A549 (cell line): Measurements from ENCODE around the gene CFAP46.

Experiments
- BHLHE40 ChIP-seq: IDR thresholded peaks from 2 replicates; pipeline ENCODE4 v1.6.1; 2012; ENCODE audit warnings: low read depth, low read length, inconsistent platforms
- CEBPB ChIP-seq, 2 experiments: fragments of >200 bp in 1 of 2; sonication (Bioruptor Twin) in 1 of 2; formaldehyde crosslinking in 1 of 2; IDR thresholded peaks; 2 replicates each; pipeline ENCODE4 v1.6.1; 2012 to 2016
- CHD2 ChIP-seq: fragments of 150-350 bp; IDR thresholded peaks from 2 replicates; pipeline ENCODE4 v1.6.1; 2014; ENCODE audit warnings: low read length; ENCODE audit not compliant: partially characterized antibody
- CTCF ChIP-seq: fragments of >200 bp; sonication (Bioruptor Twin); formaldehyde crosslinking; IDR thresholded peaks from 3 replicates; pipeline ENCODE4 v1.5.1; 2016
- MAZ ChIP-seq: fragments of 150-350 bp; IDR thresholded peaks from 2 replicates; pipeline ENCODE4 v1.6.1; 2014; ENCODE audit warnings: antibody characterized with exemption, low read depth, low read length, borderline replicate concordance
- ZNF302 ChIP-seq: fragments of 250-450 bp; sonication (Bioruptor Pico); IDR thresholded peaks from 2 replicates; pipeline ENCODE4 v1.9.0; 2021; ENCODE audit warnings: inconsistent platforms, mild to moderate bottlenecking, moderate library complexity
- TF ChIP-seq, protein P1 (sequence below): fragments of 200-600 bp; sonication (generic); IDR thresholded peaks from 2 replicates; pipeline ENCODE4 v1.6.1; 2016; ENCODE audit warnings: antibody characterized with exemption, mild to moderate bottlenecking, moderate library complexity

DNA sequence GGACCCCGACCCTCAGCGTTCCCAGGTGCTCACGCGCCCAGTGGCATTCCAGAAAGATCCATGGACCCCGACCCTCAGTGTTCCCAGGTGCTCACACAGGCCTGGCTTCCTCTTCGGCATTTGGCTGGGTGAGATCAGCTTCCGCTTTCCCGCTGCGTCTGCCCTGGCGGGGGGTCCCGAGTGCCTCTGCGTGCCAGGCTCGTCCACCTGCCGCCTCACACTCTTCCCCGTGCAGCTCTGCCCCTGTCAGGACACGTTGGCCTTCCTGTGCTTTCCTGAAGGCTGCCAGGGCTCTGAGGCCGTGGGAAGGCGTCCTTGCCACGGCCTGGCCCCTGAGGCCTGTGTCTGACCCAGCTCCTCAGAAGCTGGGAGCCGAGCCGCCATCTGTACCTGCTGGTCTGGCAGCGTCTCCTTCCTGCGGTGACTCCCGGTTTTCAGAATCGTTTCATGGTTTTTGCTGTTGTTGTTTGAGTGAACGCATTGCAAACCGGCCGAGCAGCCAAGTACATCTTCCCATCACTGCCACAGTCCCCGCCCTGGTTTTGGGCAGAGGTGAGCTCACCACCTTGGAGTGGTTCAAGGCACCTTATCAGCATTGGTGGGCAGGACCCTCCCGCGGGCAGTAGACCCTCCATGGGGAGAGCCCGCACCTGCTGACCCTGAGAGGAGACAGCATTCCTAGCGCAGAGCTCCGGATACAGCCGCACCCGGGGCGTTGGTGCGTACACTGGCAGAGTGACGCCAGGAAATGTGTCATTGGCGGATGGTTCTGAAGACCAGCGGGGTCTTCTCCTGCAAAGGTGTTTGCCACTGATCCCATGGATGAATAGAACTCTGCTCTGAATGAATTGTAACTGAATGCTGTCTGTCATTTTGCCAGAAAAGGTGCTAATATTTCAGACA, 173.8 kb downstream of the CFAP46 start:
- TF ChIP-seq, protein P1, sequence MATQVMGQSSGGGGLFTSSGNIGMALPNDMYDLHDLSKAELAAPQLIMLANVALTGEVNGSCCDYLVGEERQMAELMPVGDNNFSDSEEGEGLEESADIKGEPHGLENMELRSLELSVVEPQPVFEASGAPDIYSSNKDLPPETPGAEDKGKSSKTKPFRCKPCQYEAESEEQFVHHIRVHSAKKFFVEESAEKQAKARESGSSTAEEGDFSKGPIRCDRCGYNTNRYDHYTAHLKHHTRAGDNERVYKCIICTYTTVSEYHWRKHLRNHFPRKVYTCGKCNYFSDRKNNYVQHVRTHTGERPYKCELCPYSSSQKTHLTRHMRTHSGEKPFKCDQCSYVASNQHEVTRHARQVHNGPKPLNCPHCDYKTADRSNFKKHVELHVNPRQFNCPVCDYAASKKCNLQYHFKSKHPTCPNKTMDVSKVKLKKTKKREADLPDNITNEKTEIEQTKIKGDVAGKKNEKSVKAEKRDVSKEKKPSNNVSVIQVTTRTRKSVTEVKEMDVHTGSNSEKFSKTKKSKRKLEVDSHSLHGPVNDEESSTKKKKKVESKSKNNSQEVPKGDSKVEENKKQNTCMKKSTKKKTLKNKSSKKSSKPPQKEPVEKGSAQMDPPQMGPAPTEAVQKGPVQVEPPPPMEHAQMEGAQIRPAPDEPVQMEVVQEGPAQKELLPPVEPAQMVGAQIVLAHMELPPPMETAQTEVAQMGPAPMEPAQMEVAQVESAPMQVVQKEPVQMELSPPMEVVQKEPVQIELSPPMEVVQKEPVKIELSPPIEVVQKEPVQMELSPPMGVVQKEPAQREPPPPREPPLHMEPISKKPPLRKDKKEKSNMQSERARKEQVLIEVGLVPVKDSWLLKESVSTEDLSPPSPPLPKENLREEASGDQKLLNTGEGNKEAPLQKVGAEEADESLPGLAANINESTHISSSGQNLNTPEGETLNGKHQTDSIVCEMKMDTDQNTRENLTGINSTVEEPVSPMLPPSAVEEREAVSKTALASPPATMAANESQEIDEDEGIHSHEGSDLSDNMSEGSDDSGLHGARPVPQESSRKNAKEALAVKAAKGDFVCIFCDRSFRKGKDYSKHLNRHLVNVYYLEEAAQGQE: no peak
- TF ChIP-seq MAZ (no peak), CTCF (no peak), BHLHE40 (no peak), CEBPB (IDR thresholded peaks at IDR 0.05) (no peak), ZNF302 (CRISPR knock-in tag) (no peak), CHD2 (no peak)
